Skeletal muscle satellite cell (primary cell): ENCODE results near the gene CFAP161.
A peak's percentile ranks its signal among the peaks of the same experiment; 100 is the strongest.
"Not testable (repeated sequence)": the region's sequence is repeated elsewhere in the genome, so short reads cannot be mapped to it uniquely, and the experiment has no call there.

ENCODE experiments used
- H3K27me3 ChIP-seq: 2 replicates; pipeline ENCODE4 v1.7.0; 2013; ENCODE audit warnings: low read length; ENCODE audit not compliant: control insufficient read depth, insufficient read depth
- H3K36me3 ChIP-seq: 2 replicates; pipeline ENCODE4 v1.7.0; 2013; ENCODE audit warnings: mild to moderate bottlenecking, control low read depth, low read length; ENCODE audit not compliant: insufficient read depth
- H3K4me1 ChIP-seq: 2 replicates; pipeline ENCODE4 v1.7.0; 2013; ENCODE audit warnings: low read length; ENCODE audit not compliant: control insufficient read depth, insufficient read depth
- H3K4me2 ChIP-seq: 2 replicates; pipeline ENCODE4 v1.7.0; 2013; ENCODE audit warnings: mild to moderate bottlenecking, low read length
- H3K4me3 ChIP-seq: 2 replicates; pipeline ENCODE4 v1.7.0; 2013; ENCODE audit warnings: low read length
- H3K9ac ChIP-seq: 2 replicates; pipeline ENCODE4 v1.7.0; 2013; ENCODE audit warnings: mild to moderate bottlenecking, low read depth, low read length, moderate library complexity
- H3K9me3 ChIP-seq: replicated peaks from 2 replicates; pipeline ENCODE4 v1.7.0; 2013; ENCODE audit warnings: mild to moderate bottlenecking, control low read depth, low read length

CFAP161 gene

DNA sequence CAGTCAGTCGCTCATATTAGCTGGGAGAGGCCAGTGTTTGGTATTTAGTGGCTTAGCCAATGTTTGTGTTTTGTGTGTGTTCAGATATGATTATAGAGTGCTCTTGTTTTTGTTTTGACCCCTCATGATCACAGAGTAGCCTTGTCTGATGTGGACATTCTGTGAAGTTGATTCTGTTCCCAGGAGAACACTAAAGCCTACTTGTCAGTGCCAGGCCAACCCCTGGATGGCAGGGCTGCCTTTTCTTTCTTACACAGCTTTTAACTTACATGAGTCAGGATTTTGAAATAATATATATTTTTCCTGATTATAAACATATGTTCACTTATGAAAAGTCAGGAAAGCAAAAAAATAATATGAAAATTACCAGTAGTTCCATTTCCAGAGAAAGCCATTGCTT is 11.9 kb downstream of the CFAP161 start:
- Histone ChIP-seq H3K4me1 (no peaks in the 10 kb centered on the region), H3K27me3 (peaks cover 9% of the 10 kb centered on the region), H3K9ac (no peak overlapping the region), H3K36me3 (no peaks in the 10 kb centered on the region), H3K4me3 (no peak overlapping the region), H3K4me2 (no peak overlapping the region), H3K9me3 (no peaks in the 10 kb centered on the region)

DNA sequence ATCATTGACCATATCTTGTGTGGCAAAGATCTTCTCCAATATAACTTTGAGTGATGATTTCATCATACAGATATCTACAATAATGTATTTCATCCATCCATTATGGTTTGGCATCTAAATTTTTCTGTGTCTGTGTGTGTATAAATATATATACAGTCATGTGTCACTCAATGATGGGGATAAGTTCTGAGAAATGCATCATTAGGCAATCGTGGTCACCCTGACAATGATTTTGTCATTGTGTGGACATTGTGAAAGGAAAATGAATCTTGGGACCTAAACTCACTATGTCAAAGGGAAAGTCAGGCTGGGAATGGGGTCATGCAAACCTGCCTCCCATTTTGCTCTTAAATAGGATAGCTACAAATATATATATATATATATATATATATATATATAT is 12.4 kb downstream of the CFAP161 start:
- no peak overlapping the region for H3K4me3 ChIP-seq
- H3K27me3 ChIP-seq = peaks cover 9% of the 10 kb centered on the region
- H3K36me3 ChIP-seq = no peaks in the 10 kb centered on the region
- H3K9me3 ChIP-seq = no peaks in the 10 kb centered on the region
- H3K4me2 ChIP-seq = no peak overlapping the region
- no peak overlapping the region for H3K9ac ChIP-seq
- H3K4me1 ChIP-seq = no peaks in the 10 kb centered on the region

DNA sequence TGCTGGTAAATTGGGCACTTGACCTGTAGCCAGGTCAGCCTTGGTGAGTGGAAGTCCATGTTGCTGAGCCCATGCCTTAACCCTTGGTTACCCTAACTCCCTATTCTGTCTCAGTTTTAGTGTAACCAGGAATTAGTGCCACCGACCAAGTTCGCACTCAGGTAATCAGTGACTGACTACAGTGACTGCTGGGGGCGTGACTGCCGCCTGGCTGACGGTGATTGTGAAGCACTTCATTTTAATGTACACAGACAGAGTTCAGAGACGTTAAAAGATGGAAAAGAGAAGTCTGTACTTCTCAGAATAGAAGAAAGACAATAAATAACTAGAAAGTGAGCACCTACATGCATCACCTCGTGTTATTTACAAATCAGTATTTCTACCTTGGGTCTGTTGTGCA is 17.3 kb downstream of the CFAP161 start:
- H3K4me1 ChIP-seq = no peaks in the 10 kb centered on the region

DNA sequence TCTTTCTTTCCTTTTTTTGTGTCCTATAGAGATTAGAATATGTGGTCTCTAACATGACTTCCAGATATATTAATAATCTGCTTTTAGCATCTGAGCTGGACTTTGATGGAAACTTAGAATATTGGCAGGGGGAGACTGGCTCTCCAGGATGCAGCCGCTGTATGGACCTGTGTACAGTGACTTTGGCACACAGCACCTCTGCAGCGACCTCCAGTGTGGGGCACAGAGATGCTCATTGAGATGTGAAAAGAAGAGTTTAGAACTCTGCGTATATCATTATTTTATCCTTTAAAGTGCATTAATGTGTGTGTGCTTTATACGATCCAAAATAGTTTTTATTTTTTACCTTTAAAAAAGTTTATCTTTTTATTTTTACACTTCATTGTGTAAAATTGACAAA is 18.3 kb downstream of the CFAP161 start:
- no peaks in the 10 kb centered on the region for H3K36me3 ChIP-seq
- H3K9ac ChIP-seq = no peak overlapping the region
- H3K4me3 ChIP-seq = no peak overlapping the region
- H3K4me2 ChIP-seq = no peak overlapping the region
- peaks cover 2% of the 10 kb centered on the region for H3K4me1 ChIP-seq
- H3K9me3 ChIP-seq = no peaks in the 10 kb centered on the region
- no peaks in the 10 kb centered on the region for H3K27me3 ChIP-seq

More for the DNA sequence above, 17.3 kb downstream of the CFAP161 start:
- Histone ChIP-seq H3K9me3 (no peaks in the 10 kb centered on the region), H3K27me3 (no peaks in the 10 kb centered on the region), H3K36me3 (no peaks in the 10 kb centered on the region), H3K4me3 (no peak overlapping the region), H3K4me2 (no peak overlapping the region), H3K9ac (no peak overlapping the region)

DNA sequence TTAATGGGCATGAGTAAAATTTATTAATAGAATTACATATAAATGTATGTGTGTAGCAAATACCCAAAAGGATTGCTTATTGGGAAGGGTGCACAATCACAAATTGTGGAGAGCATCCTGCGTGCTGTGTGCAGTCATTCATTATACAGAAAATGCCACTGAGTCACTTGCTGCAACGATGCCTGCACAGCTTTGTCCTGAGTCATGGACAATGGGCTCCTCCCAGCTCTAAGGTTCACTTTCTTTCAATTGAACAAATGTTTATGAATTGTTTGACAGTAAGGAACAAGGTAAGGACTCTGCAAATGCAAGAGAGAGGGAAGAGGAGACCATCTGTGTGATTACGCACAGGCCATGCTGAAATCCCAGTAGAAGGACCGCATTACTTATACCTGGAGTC is 18.7 kb downstream of the CFAP161 start:
- Histone ChIP-seq H3K9me3 (no peaks in the 10 kb centered on the region), H3K4me1 (peaks cover 7% of the 10 kb centered on the region), H3K27me3 (no peaks in the 10 kb centered on the region), H3K36me3 (no peaks in the 10 kb centered on the region), H3K4me2 (no peak overlapping the region), H3K9ac (no peak overlapping the region), H3K4me3 (no peak overlapping the region)

DNA sequence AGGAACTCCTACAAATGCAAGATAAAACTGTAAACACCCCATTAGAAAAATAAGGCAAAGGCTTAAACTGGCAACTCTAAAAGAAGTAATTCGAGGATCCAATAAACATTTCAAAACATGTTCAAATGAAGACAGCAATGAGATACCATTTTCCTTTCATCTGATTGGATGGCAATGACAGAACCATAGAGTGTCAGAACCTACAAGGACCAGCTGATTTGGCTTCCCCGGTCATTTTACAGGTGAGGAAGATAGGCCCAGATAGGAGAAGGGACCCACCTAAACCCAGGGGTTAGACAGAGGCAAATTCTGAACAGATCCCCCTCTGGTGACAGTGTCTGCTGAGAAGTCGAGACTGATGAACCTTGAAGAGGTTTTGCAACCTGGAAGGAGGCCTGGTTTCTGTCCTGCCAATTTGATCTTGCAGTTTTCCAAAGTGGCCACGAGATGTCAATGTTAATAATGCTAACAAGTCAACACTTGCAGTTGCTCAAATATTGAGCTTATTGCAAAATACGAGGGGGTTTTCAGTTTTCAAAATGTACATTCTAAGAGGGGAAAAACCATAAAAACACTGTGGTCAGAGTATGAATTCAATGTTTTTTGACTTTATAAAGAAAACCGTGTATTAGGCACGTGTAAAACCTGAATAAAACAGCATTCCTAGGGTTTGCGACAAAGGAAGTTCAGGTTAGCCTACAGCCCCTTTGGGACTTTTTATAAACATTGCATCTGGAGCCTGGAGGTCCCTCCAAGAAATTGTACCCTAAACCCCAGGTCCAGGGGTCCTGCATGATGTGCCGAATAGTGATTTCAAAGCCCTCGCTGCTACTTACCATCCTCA is 21.5 kb downstream of the CFAP161 start:
- Histone ChIP-seq H3K4me3 (no peak overlapping the region), H3K36me3 (no peaks in the 10 kb centered on the region)

DNA sequence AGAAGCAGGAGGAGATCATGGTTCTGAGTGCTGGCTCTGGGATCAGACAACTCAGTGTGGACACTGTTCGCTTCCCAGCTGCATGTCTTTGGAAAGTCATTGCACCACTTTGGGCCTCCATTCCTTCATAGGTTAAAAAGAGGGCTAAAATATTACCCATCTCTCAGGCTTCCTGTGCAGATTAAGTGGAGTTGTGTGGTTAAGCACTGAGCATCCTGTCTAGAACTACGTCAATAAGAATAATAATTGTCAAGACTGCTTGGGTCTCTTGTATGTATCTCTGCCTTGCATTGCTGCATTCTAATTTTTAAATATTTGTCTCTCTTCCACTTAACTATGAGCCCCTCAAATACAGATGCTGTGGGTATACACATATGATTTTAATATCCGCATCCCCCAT is 22.3 kb downstream of the CFAP161 start:
- H3K4me3 ChIP-seq = no peak overlapping the region

More for the DNA sequence above, 21.5 kb downstream of the CFAP161 start:
- Histone ChIP-seq H3K9ac (no peak overlapping the region), H3K4me1 (peaks cover 15% of the 10 kb centered on the region), H3K27me3 (no peaks in the 10 kb centered on the region), H3K9me3 (no peaks in the 10 kb centered on the region), H3K4me2 (no peak overlapping the region)

DNA sequence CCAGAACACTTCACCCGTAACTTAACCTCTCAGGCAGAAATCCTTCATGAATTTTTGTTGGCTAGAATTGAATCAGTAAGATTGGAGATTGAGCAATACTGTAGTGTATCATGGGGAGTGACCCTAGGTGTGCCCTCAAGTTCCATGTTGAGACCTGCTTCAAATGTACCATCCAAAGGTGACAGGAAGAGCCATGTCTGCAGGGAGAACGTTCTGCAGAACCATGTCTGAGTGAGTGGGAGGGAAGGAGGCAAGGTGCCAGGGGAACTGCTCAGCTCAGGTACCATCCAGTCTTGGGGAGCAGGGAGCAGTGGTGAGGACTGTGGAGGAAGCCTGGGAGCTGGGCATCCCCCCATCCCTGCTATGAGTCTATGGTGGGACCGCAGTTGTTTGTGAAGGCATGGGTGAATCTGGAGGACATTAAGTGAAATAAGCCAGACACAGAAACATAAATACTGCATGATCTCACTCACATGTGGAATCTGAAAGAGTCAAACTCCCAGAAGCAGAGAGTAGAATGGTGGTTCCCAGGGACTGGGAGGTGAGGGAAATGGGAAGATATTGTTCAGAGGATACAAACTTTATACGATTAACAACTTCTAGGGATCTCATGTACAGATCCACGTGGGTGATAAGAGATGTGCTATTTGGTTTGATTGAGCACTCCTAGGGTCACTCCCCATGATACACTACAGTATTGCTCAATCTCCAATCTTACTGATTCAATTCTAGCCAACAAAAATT is 23.3 kb downstream of the CFAP161 start:
- H3K27me3 ChIP-seq = no peaks in the 10 kb centered on the region
- H3K4me2 ChIP-seq = no peak overlapping the region
- no peak overlapping the region for H3K9ac ChIP-seq
- H3K4me3 ChIP-seq = no peak overlapping the region
- peaks cover 30% of the 10 kb centered on the region for H3K4me1 ChIP-seq
- H3K36me3 ChIP-seq = no peaks in the 10 kb centered on the region
- no peaks in the 10 kb centered on the region for H3K9me3 ChIP-seq

More for the DNA sequence above, 22.3 kb downstream of the CFAP161 start:
- H3K9ac ChIP-seq = no peak overlapping the region
- H3K36me3 ChIP-seq = no peaks in the 10 kb centered on the region
- H3K4me1 ChIP-seq = peaks cover 23% of the 10 kb centered on the region
- H3K9me3 ChIP-seq = no peaks in the 10 kb centered on the region
- no peak overlapping the region for H3K4me2 ChIP-seq
- no peaks in the 10 kb centered on the region for H3K27me3 ChIP-seq

DNA sequence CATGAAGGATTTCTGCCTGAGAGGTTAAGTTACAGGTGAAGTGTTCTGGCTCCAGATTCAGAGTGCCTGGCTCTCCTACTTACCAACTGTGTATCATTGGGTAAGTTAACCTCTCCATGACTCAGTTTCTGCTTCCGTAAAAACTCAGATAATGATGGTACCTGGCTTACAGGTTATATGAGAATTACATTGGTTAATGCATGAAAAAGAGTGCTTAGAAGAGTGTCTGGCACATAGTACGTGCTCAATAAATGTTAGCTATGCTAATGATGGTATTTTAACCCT is 23.8 kb downstream of the CFAP161 start:
- H3K4me3 ChIP-seq = no peak overlapping the region
- no peak overlapping the region for H3K4me2 ChIP-seq
- H3K9ac ChIP-seq = no peak overlapping the region
- no peaks in the 10 kb centered on the region for H3K27me3 ChIP-seq
- peaks cover 30% of the 10 kb centered on the region for H3K4me1 ChIP-seq
- H3K36me3 ChIP-seq = no peaks in the 10 kb centered on the region
- H3K9me3 ChIP-seq = no peaks in the 10 kb centered on the region

DNA sequence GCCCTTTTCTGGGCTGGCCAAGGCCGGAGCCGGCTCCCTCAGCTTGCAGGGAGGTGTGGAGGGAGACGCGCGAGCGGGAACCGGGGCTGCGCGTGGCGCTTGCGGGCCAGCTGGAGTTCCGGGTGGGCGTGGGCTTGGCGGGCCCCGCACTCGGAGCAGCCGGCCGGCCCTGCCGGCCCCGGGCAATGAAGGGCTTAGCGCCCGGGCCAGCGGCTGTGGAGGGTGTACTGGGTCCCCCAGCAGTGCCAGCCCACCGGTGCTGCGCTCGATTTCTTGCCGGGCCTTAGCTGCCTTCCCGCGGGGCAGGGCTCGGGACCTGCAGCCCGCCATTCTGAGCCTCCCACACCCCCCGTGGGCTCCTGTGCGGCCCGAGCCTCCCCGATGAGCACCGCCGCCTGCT is 24.5 kb downstream of the CFAP161 start:
- H3K36me3 ChIP-seq, H3K9me3 ChIP-seq, H3K4me2 ChIP-seq, H3K4me3 ChIP-seq, H3K9ac ChIP-seq, H3K27me3 ChIP-seq: not testable (repeated sequence)
- H3K4me1 ChIP-seq = peaks cover 30% of the 10 kb centered on the region

DNA sequence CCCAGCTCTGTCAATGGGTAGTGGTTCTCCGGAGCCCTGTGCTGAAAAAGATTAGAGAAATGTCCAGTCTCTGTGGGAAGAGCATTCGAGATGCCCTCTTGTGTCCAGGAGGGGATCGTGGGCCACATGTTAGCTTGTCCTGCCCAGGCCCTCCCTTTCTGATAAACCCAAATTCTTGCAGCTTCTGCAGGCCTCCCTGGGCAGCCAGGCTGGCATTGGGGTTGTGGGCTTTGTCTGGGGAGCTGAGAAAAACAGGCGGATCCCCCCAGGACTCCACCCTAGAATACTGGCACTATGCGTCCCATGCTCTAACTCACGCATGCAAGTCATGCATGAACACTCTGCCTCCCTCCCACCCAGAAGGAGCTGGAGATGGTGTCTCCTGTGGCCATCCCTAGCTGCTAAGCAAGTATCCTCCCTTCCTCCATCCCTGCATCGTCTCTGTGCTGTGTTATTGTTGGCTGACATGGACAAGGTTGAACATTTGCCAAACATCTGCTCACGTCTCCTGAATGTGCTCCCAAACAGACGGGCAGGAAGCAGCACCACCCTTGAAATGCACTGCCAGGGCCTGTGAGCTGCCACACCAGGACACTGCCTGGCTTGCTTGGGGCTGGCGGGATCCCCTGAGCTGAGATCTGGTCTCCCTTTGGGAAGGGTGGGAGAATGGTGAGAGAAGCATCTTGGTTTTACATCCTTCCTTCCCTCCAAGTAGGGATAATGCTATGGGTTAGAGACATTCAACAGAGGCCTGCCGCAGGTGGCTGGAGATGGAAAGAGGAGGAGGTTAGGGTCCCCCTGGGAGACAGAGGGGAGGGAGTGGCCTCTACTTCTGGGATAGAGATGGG is 26.5 kb downstream of the CFAP161 start:
- H3K27me3 ChIP-seq = no peaks in the 10 kb centered on the region
- H3K4me3 ChIP-seq = no peak overlapping the region
- H3K4me1 ChIP-seq = peaks cover 46% of the 10 kb centered on the region
- H3K36me3 ChIP-seq = no peaks in the 10 kb centered on the region
- H3K9me3 ChIP-seq = no peaks in the 10 kb centered on the region
- H3K9ac ChIP-seq = no peak overlapping the region
- peak overlapping the region; percentile 24 for H3K4me2 ChIP-seq
